Adipocyte (in vitro differentiated cells): Measurements from ENCODE around the gene DDX56.
A peak's percentile ranks its signal among the peaks of the same experiment; 100 is the strongest.

Source experiments
- DNase-seq: peaks from one replicate; pipeline ENCODE4 v3.0.0-alpha.2; 2015; ENCODE audit warnings: low read depth
- H3K27me3 ChIP-seq: replicated peaks from 2 replicates; pipeline ENCODE4 v1.7.0; 2013; ENCODE audit warnings: mild to moderate bottlenecking, low read length, moderate library complexity; ENCODE audit not compliant: control insufficient read depth, insufficient read depth
- H3K36me3 ChIP-seq: 2 replicates; pipeline ENCODE4 v1.7.0; 2013; ENCODE audit warnings: low read length, mild to moderate bottlenecking, moderate library complexity; ENCODE audit not compliant: control insufficient read depth, insufficient read depth, severe bottlenecking
- H3K4me1 ChIP-seq: 2 replicates; pipeline ENCODE4 v1.7.0; 2013; ENCODE audit warnings: mild to moderate bottlenecking, low read length, moderate library complexity; ENCODE audit not compliant: control insufficient read depth, insufficient read depth
- H3K4me3 ChIP-seq: 2 replicates; pipeline ENCODE4 v1.7.0; 2013; ENCODE audit warnings: mild to moderate bottlenecking, low read length, moderate library complexity
- H3K9ac ChIP-seq: 2 replicates; pipeline ENCODE4 v1.7.0; 2013; ENCODE audit warnings: mild to moderate bottlenecking, low read length, moderate library complexity
- H3K9me3 ChIP-seq: 2 replicates; pipeline ENCODE4 v1.7.0; 2013; ENCODE audit warnings: mild to moderate bottlenecking, low read length, moderate library complexity; ENCODE audit not compliant: control insufficient read depth

DDX56 gene

GRCh38 chr7:44590910-44591309 is 17.2 kb upstream of the DDX56 start:
- no peak overlapping the region for H3K4me3 ChIP-seq
- peaks cover 4% of the 10 kb centered on the region for H3K4me1 ChIP-seq
- no peak for DNase-seq
- no peak overlapping the region for H3K9ac ChIP-seq
- no peaks in the 10 kb centered on the region for H3K36me3 ChIP-seq
- no peaks in the 10 kb centered on the region for H3K9me3 ChIP-seq
- H3K27me3 ChIP-seq: no peaks in the 10 kb centered on the region

GRCh38 chr7:44587843-44588711 is 14.4 kb upstream of the DDX56 start:
- peaks cover 3% of the 10 kb centered on the region for H3K4me1 ChIP-seq
- H3K4me3 ChIP-seq: no peak overlapping the region
- no peaks in the 10 kb centered on the region for H3K36me3 ChIP-seq
- H3K9ac ChIP-seq: no peak overlapping the region
- DNase-seq: peak; percentile 89
- no peaks in the 10 kb centered on the region for H3K9me3 ChIP-seq
- H3K27me3 ChIP-seq: no peaks in the 10 kb centered on the region

GRCh38 chr7:44583146-44583865 is 9.6 kb upstream of the DDX56 start:
- no peak for DNase-seq

GRCh38 chr7:44581879-44582603 is 8.3 kb upstream of the DDX56 start, which contains the start of gene TMED4:
TMED4 (minus strand) TSS chr7:44582231; CDS start chr7:44582206, 25 bp downstream.
- Histone ChIP-seq H3K4me3 (peak within 1 kb of the TSS; percentile 95), H3K36me3 (peaks cover 22% of the 10 kb centered on the region), H3K9me3 (no peaks in the 10 kb centered on the region), H3K4me1 (peaks cover 13% of the 10 kb centered on the region), H3K27me3 (no peaks in the 10 kb centered on the region), H3K9ac (peak within 1 kb of the TSS; percentile 96)
- DNase-seq: peak; percentile 99

More at GRCh38 chr7:44583146-44583865, 9.6 kb upstream of the DDX56 start:
- no peaks in the 10 kb centered on the region for H3K9me3 ChIP-seq
- H3K9ac ChIP-seq: peak overlapping the region; percentile 96
- H3K36me3 ChIP-seq: peaks cover 17% of the 10 kb centered on the region
- H3K4me3 ChIP-seq: peak overlapping the region; percentile 95
- H3K4me1 ChIP-seq: peaks cover 13% of the 10 kb centered on the region
- H3K27me3 ChIP-seq: no peaks in the 10 kb centered on the region

- peaks cover 13% of the 10 kb centered on the region for H3K4me1 ChIP-seq
- H3K9ac ChIP-seq: peak overlapping the region; percentile 96
- no peaks in the 10 kb centered on the region for H3K27me3 ChIP-seq
- peak; percentile 21 for DNase-seq
- H3K4me3 ChIP-seq: peak overlapping the region; percentile 95
- peaks cover 24% of the 10 kb centered on the region for H3K36me3 ChIP-seq
- no peaks in the 10 kb centered on the region for H3K9me3 ChIP-seq
Observed at GRCh38 chr7:44580945-44581878, 7.5 kb upstream of the DDX56 start.

GRCh38 chr7:44576228-44576627 is 2.5 kb upstream of the DDX56 start:
- Histone ChIP-seq H3K4me1 (peaks cover 31% of the 10 kb centered on the region), H3K4me3 (no peak overlapping the region), H3K9me3 (no peaks in the 10 kb centered on the region), H3K9ac (no peak overlapping the region), H3K36me3 (peaks cover 46% of the 10 kb centered on the region), H3K27me3 (no peaks in the 10 kb centered on the region)
- no peak for DNase-seq

- Histone ChIP-seq H3K9me3 (no peaks in the 10 kb centered on the region), H3K27me3 (no peaks in the 10 kb centered on the region), H3K9ac (peak overlapping the region; percentile 97), H3K4me1 (peaks cover 26% of the 10 kb centered on the region), H3K36me3 (peaks cover 58% of the 10 kb centered on the region), H3K4me3 (peak overlapping the region; percentile 99)
- DNase-seq: no peak
Observed at GRCh38 chr7:44575054-44575453, 1.3 kb upstream of the DDX56 start.

- H3K9me3 ChIP-seq: no peaks in the 10 kb centered on the region
- peaks cover 26% of the 10 kb centered on the region for H3K4me1 ChIP-seq
- peaks cover 58% of the 10 kb centered on the region for H3K36me3 ChIP-seq
- H3K9ac ChIP-seq: peak overlapping the region; percentile 97
- peak overlapping the region; percentile 99 for H3K4me3 ChIP-seq
- H3K27me3 ChIP-seq: no peaks in the 10 kb centered on the region
- no peak for DNase-seq
Observed at GRCh38 chr7:44574287-44574872, 672 bp upstream of the DDX56 start.

GRCh38 chr7:44572771-44573170 is 937 bp downstream of the DDX56 start:
- Histone ChIP-seq H3K36me3 (peaks cover 59% of the 10 kb centered on the region), H3K4me1 (peaks cover 26% of the 10 kb centered on the region), H3K27me3 (no peaks in the 10 kb centered on the region), H3K9ac (peak overlapping the region; percentile 97), H3K4me3 (peak overlapping the region; percentile 99), H3K9me3 (no peaks in the 10 kb centered on the region)
- no peak for DNase-seq

GRCh38 chr7:44569959-44570358 is 3.7 kb downstream of the DDX56 start:
- peaks cover 23% of the 10 kb centered on the region for H3K4me1 ChIP-seq
- no peaks in the 10 kb centered on the region for H3K27me3 ChIP-seq
- no peak overlapping the region for H3K4me3 ChIP-seq
- no peak for DNase-seq
- no peaks in the 10 kb centered on the region for H3K9me3 ChIP-seq
- H3K9ac ChIP-seq: no peak overlapping the region
- peaks cover 73% of the 10 kb centered on the region for H3K36me3 ChIP-seq
